HEK293 (cell line): ENCODE data around the gene PSMB9.

ENCODE experiments used
- CTCF ChIA-PET: fragments of 350-600 bp; formaldehyde crosslinking; extraction: SDS; loops from one replicate; lab custom pipeline; 2021; ENCODE audit warnings: antibody characterized with exemption; lab: Yijun Ruan, JAX
- POLR2A ChIA-PET: fragments of 300-600 bp; formaldehyde crosslinking; extraction: SDS; loops from one replicate; lab custom pipeline; 2020; ENCODE audit warnings: antibody characterized with exemption, inconsistent platforms; lab: Yijun Ruan, JAX
- H3K27ac ChIP-seq: fragments of 200-500 bp; sonication (Bioruptor generic); 2 replicates; pipeline ENCODE4 v1.5.1; 2014; ENCODE audit warnings: low read depth, low read length, control low read depth, inconsistent platforms; ENCODE audit errors: extremely low read depth
- H3K36me3 ChIP-seq, 2 experiments: fragments of 200-500 bp in 1 of 2; sonication (Bioruptor generic) in 1 of 2; 1 replicate in 1 of 2; 2 replicates in 1 of 2; pipeline ENCODE4 v1.5.1; 2014 to 2017; ENCODE audit warnings: inconsistent platforms in 2 of 2, low read length in 2 of 2; ENCODE audit not compliant: control insufficient read depth in 2 of 2, insufficient read depth in 1 of 2
- H3K4me1 ChIP-seq: fragments of 200-500 bp; sonication (Bioruptor generic); 2 replicates; pipeline ENCODE4 v1.5.1; 2014; ENCODE audit warnings: mild to moderate bottlenecking, low read length, inconsistent platforms; ENCODE audit not compliant: control insufficient read depth, insufficient read depth
- H3K4me3 ChIP-seq: 2 replicates; pipeline ENCODE4 v1.5.1; 2011; ENCODE audit warnings: low read depth, mild to moderate bottlenecking, control low read depth, low read length, moderate library complexity
- H3K9me3 ChIP-seq: fragments of 200-500 bp; sonication (Bioruptor generic); 2 replicates; pipeline ENCODE4 v1.5.1; 2014; ENCODE audit warnings: low read depth, low read length, inconsistent platforms; ENCODE audit not compliant: control insufficient read depth, insufficient read depth
- BCL11A ChIP-seq: fragments of 450-650 bp; formaldehyde crosslinking; IDR thresholded peaks from 2 replicates; pipeline ENCODE4 v1.5.1; 2016; ENCODE audit warnings: low read depth, missing biosample characterization, missing genetic modification characterization
- EGR2 ChIP-seq: fragments of 450-650 bp; formaldehyde crosslinking; IDR thresholded peaks from 2 replicates; pipeline ENCODE4 v1.5.1; 2016; ENCODE audit warnings: low read depth, missing biosample characterization, missing genetic modification characterization
- HIC1 ChIP-seq: fragments of 450-650 bp; formaldehyde crosslinking; IDR thresholded peaks from 2 replicates; pipeline ENCODE4 v1.5.1; 2016; ENCODE audit warnings: missing biosample characterization, missing genetic modification characterization
- HOXA7 ChIP-seq: sonication (generic); formaldehyde crosslinking; IDR thresholded peaks from 2 replicates; pipeline ENCODE4 v1.8.1; 2022; ENCODE audit warnings: missing genetic modification reagents, borderline replicate concordance
- KLF17 ChIP-seq: fragments of 450-650 bp; formaldehyde crosslinking; IDR thresholded peaks from 2 replicates; pipeline ENCODE4 v1.5.1; 2016; ENCODE audit warnings: missing biosample characterization, missing genetic modification characterization
- KLF7 ChIP-seq: fragments of 450-650 bp; formaldehyde crosslinking; IDR thresholded peaks from 2 replicates; pipeline ENCODE4 v1.5.1; 2016; ENCODE audit warnings: missing biosample characterization, missing genetic modification characterization, borderline replicate concordance
- KLF8 ChIP-seq: fragments of 450-650 bp; formaldehyde crosslinking; IDR thresholded peaks from 2 replicates; pipeline ENCODE4 v1.5.1; 2016; ENCODE audit warnings: missing biosample characterization, missing genetic modification characterization
- SP2 ChIP-seq: fragments of 450-650 bp; formaldehyde crosslinking; IDR thresholded peaks from 2 replicates; pipeline ENCODE4 v1.5.1; 2016; ENCODE audit warnings: missing biosample characterization, missing genetic modification characterization
- TRIM28 ChIP-seq: IDR thresholded peaks from 2 replicates; pipeline ENCODE4 v1.6.1; 2011; ENCODE audit warnings: low read length, control low read depth, borderline replicate concordance
- ZBTB8A ChIP-seq: fragments of 450-650 bp; formaldehyde crosslinking; IDR thresholded peaks from 2 replicates; pipeline ENCODE4 v1.5.1; 2016; ENCODE audit warnings: missing biosample characterization, missing genetic modification characterization
- ZEB2 ChIP-seq: fragments of 450-650 bp; formaldehyde crosslinking; IDR thresholded peaks from 2 replicates; pipeline ENCODE4 v1.5.1; 2016; ENCODE audit warnings: missing biosample characterization, missing genetic modification characterization
- ZNF146 ChIP-seq: fragments of 450-650 bp; formaldehyde crosslinking; IDR thresholded peaks from 2 replicates; pipeline ENCODE4 v1.5.1; 2016; ENCODE audit warnings: missing biosample characterization, missing genetic modification characterization
- ZNF148 ChIP-seq: fragments of 450-650 bp; formaldehyde crosslinking; IDR thresholded peaks from 2 replicates; pipeline ENCODE4 v1.5.0; 2017; ENCODE audit warnings: missing biosample characterization, missing genetic modification characterization, borderline replicate concordance
- ZNF157 ChIP-seq: fragments of 450-650 bp; formaldehyde crosslinking; IDR thresholded peaks from 2 replicates; pipeline ENCODE4 v1.5.1; 2016; ENCODE audit warnings: missing biosample characterization, missing genetic modification characterization
- ZNF311 ChIP-seq: fragments of 450-650 bp; formaldehyde crosslinking; IDR thresholded peaks from 2 replicates; pipeline ENCODE4 v1.5.1; 2017; ENCODE audit warnings: missing biosample characterization, missing genetic modification characterization, borderline replicate concordance
- ZNF394 ChIP-seq: fragments of 450-650 bp; formaldehyde crosslinking; IDR thresholded peaks from 2 replicates; pipeline ENCODE4 v1.5.1; 2016; ENCODE audit warnings: missing biosample characterization, missing genetic modification characterization, mild to moderate bottlenecking, moderate library complexity, borderline replicate concordance
- ZNF48 ChIP-seq: fragments of 450-650 bp; formaldehyde crosslinking; IDR thresholded peaks from 2 replicates; pipeline ENCODE4 v1.5.1; 2016; ENCODE audit warnings: missing biosample characterization, missing genetic modification characterization
- ZNF521 ChIP-seq: fragments of 450-650 bp; formaldehyde crosslinking; IDR thresholded peaks from 2 replicates; pipeline ENCODE4 v1.5.1; 2017; ENCODE audit warnings: missing biosample characterization, mild to moderate bottlenecking, missing genetic modification characterization
- ZNF561 ChIP-seq: fragments of 450-650 bp; IDR thresholded peaks from 2 replicates; pipeline ENCODE4 v1.5.1; 2018; ENCODE audit warnings: missing biosample characterization, missing genetic modification characterization, borderline replicate concordance
- ZNF585B ChIP-seq: fragments of 450-650 bp; formaldehyde crosslinking; IDR thresholded peaks from 2 replicates; pipeline ENCODE4 v1.5.1; 2016; ENCODE audit warnings: missing biosample characterization, missing genetic modification characterization
- ZNF610 ChIP-seq: fragments of 450-650 bp; formaldehyde crosslinking; IDR thresholded peaks from 2 replicates; pipeline ENCODE4 v1.5.1; 2016; ENCODE audit warnings: missing biosample characterization, missing genetic modification characterization, borderline replicate concordance
- ZNF658 ChIP-seq: fragments of 450-650 bp; formaldehyde crosslinking; IDR thresholded peaks from 2 replicates; pipeline ENCODE4; 2016; ENCODE audit warnings: missing biosample characterization, missing genetic modification characterization
- ZNF701 ChIP-seq: fragments of 450-650 bp; formaldehyde crosslinking; IDR thresholded peaks from 2 replicates; pipeline ENCODE4 v1.5.1; 2016; ENCODE audit warnings: missing biosample characterization, missing genetic modification characterization
- ZSCAN30 ChIP-seq: fragments of 450-650 bp; IDR thresholded peaks from 2 replicates; pipeline ENCODE4 v1.5.1; 2018; ENCODE audit warnings: missing biosample characterization, mild to moderate bottlenecking, missing genetic modification characterization, moderate library complexity
- TF ChIP-seq, protein P1 (sequence below): fragments of 450-650 bp; IDR thresholded peaks from 2 replicates; pipeline ENCODE4 v1.5.1; 2018; ENCODE audit warnings: missing biosample characterization, missing genetic modification characterization

Gene PSMB9

GRCh38 chr6:32832535-32832934 is 21.5 kb upstream of the PSMB9 start (continued):
- TF ChIP-seq ZNF157, result no peak
- TF ChIP-seq, protein P1, sequence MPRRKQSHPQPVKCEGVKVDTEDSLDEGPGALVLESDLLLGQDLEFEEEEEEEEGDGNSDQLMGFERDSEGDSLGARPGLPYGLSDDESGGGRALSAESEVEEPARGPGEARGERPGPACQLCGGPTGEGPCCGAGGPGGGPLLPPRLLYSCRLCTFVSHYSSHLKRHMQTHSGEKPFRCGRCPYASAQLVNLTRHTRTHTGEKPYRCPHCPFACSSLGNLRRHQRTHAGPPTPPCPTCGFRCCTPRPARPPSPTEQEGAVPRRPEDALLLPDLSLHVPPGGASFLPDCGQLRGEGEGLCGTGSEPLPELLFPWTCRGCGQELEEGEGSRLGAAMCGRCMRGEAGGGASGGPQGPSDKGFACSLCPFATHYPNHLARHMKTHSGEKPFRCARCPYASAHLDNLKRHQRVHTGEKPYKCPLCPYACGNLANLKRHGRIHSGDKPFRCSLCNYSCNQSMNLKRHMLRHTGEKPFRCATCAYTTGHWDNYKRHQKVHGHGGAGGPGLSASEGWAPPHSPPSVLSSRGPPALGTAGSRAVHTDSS, result no peak

- H3K9me3 ChIP-seq, result no peaks in the 10 kb centered on the region
- CTCF ChIA-PET, result interaction anchor here (2.9 kb wide), 1 partner anchor 35 kb away, joined by 16 read pairs; no protein-coding TSS in a partner anchor
- H3K4me3 ChIP-seq, result no peak overlapping the region
- POLR2A ChIA-PET, result no interaction called here
- H3K4me1 ChIP-seq, result 0 out of 2 replicates have a peak, but pooled peaks cover 3% of the 10 kb centered on the region
- H3K27ac ChIP-seq, result no peak overlapping the region
- H3K36me3 ChIP-seq, result peaks cover 3 to 57% of the 10 kb centered on the region in 2 experiments; a peak in 2 of 3 replicates
- no peak for TF ChIP-seq ZNF561 (tag by site-specific recombination)
- TF ChIP-seq ZNF394 (tag by site-specific recombination), result no peak
- TF ChIP-seq TRIM28, result no peak
- TF ChIP-seq KLF7 (tag by site-specific recombination), result no peak
- TF ChIP-seq ZNF610, result no peak
- no peak for TF ChIP-seq ZBTB8A (tag by site-specific recombination)
- TF ChIP-seq ZNF146 (tag by site-specific recombination), result no peak
- TF ChIP-seq KLF17, result no peak
- no peak for TF ChIP-seq KLF8 (tag by site-specific recombination)
- TF ChIP-seq ZNF658 (tag by site-specific recombination), result no peak
- TF ChIP-seq HIC1, result no peak
- no peak for TF ChIP-seq ZNF521 (tag by site-specific recombination)
- TF ChIP-seq ZNF48 (tag by site-specific recombination), result no peak
Measured at GRCh38 chr6:32833664-32834063, 20.3 kb upstream of the PSMB9 start.

DNA sequence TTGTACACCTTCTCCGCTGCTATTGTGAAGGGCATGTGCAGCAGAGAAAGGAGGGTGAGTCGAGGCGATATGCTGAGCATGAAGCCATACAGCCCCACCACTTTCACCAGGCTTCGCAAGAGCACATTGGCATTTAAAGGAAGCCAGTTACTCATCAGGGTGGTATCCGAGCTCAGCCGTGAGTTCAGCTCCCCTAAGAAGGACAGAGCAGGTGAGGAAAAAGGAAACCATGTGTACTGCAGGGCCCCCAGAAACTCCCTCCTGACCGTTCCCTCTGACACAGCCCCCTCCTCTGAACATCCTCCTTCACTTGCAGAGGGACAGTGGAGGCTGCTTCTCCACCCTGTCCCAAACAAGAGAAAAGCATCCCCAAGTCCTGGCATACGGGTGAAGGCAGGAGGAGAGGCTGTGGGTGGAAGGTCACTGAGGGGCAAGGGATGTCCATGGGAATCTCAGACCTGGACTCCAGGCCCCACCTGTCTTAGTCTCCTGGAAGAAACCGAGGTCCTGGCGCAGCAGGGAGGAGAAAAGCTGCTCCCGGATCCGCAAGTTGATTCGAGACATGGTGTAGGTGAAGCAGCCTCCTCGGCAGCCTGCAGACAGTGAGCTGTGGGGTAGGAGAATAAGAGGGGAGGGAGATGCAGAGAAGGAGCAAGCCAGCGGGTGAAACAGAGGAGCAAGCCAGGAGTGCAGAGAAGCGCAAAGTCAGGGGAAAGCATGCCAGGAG is 18.7 kb upstream of the PSMB9 start:
- Histone ChIP-seq H3K27ac (no peak overlapping the region), H3K4me3 (no peak overlapping the region), H3K4me1 (0 out of 2 replicates have a peak, but pooled peaks cover 3% of the 10 kb centered on the region), H3K36me3 (peaks cover 3 to 41% of the 10 kb centered on the region in 2 experiments; a peak in 2 of 3 replicates), H3K9me3 (no peaks in the 10 kb centered on the region)
- ChIA-PET CTCF (interaction anchor here (0.7 to 2.9 kb wide), 2 partner anchors 33 to 567 kb away, joined by 4 to 16 read pairs; no protein-coding TSS in a partner anchor), POLR2A (interaction anchor here (1.2 kb wide), 1 partner anchor 137 kb away, joined by 5 read pairs; no protein-coding TSS in a partner anchor)
- TF ChIP-seq ZSCAN30, result no peak
- TF ChIP-seq EGR2 (tag by site-specific recombination), result no peak
- TF ChIP-seq ZNF148 (tag by site-specific recombination), result no peak
- TF ChIP-seq ZNF311 (tag by site-specific recombination), result no peak
- no peak for TF ChIP-seq HOXA7 (CRISPR knock-in tag)
- no peak for TF ChIP-seq ZEB2 (tag by site-specific recombination)
- TF ChIP-seq BCL11A (tag by site-specific recombination), result no peak
- TF ChIP-seq ZNF701, result no peak
- no peak for TF ChIP-seq ZNF585B
- TF ChIP-seq SP2, result no peak
- no peak for TF ChIP-seq ZNF146 (tag by site-specific recombination)
